HTERT RPE-1 (cell line): ENCODE results near the gene STX5.
"Not testable (repeated sequence)": the region's sequence is repeated elsewhere in the genome, so short reads cannot be mapped to it uniquely, and the experiment has no call there.

Experiments
- in situ Hi-C: fragments of 300-500 bp; cut with MboI; formaldehyde crosslinking; loops from 4 replicates; pipeline ENCODE4 v1.14.3; 2020; ENCODE audit warnings: low sequenced_read_pairs

The STX5 gene

GRCh38 chr11:62831520-62832335 is at the start of gene STX5:
Gene STX5 (minus strand): TSS chr11:62832051. CDS start chr11:62831243, 808 bp downstream.
- in situ Hi-C loops, result no loop called here

GRCh38 chr11:62880803-62881578 is 49.1 kb upstream of the STX5 start, which contains the start of gene SLC3A2:
Gene SLC3A2 (plus strand): TSS chr11:62880896. CDS start chr11:62881024, 128 bp downstream.
- in situ Hi-C loops, result no loop called here

- in situ Hi-C loops, result no loop called here
Observed at GRCh38 chr11:62880231-62880802, 48.5 kb upstream of the STX5 start.

- in situ Hi-C loops, result no loop called here
Observed at GRCh38 chr11:62879235-62879978, 47.6 kb upstream of the STX5 start.

GRCh38 chr11:62876712-62877111 is 44.9 kb upstream of the STX5 start:
- in situ Hi-C loops, result no loop called here

GRCh38 chr11:62875698-62876478 is 44.0 kb upstream of the STX5 start:
- in situ Hi-C loops, result no loop called here

GRCh38 chr11:62874851-62875250 is 43.0 kb upstream of the STX5 start:
- in situ Hi-C loops, result no loop called here

- in situ Hi-C loops, result no loop called here
Observed at GRCh38 chr11:62865635-62866034, 33.8 kb upstream of the STX5 start.

- in situ Hi-C loops, result no loop called here
Observed at GRCh38 chr11:62863687-62864335, 32.0 kb upstream of the STX5 start.

- in situ Hi-C loops, result not testable (repeated sequence)
Observed at GRCh38 chr11:62861564-62862192, 29.8 kb upstream of the STX5 start.

- in situ Hi-C loops, result no loop called here
Observed at GRCh38 chr11:62860835-62861563, 29.1 kb upstream of the STX5 start.

GRCh38 chr11:62859281-62859703 is 27.4 kb upstream of the STX5 start:
- in situ Hi-C loops, result not testable (repeated sequence)

- in situ Hi-C loops, result no loop called here
Observed at GRCh38 chr11:62858201-62858600, 26.4 kb upstream of the STX5 start.

GRCh38 chr11:62857541-62857982 is 25.7 kb upstream of the STX5 start:
- in situ Hi-C loops, result no loop called here

- in situ Hi-C loops, result no loop called here
Observed at GRCh38 chr11:62856333-62856895, 24.6 kb upstream of the STX5 start.

GRCh38 chr11:62855571-62856332 is 23.9 kb upstream of the STX5 start:
- in situ Hi-C loops, result no loop called here

- in situ Hi-C loops, result no loop called here
Observed at GRCh38 chr11:62854825-62855570, 23.1 kb upstream of the STX5 start.
